DMS 273 treated with DMSO at 0.1 percent for 48 hours (cell line): ENCODE results near the gene SLC2A1.
A peak's percentile ranks its signal among the peaks of the same experiment; 100 is the strongest.

ENCODE experiments used
- DNase-seq: peaks from one replicate; lab custom pipeline; 2025; lab: John Stamatoyannopoulos, UW

Gene SLC2A1

GRCh38 chr1:42979896-42980800 is 21.5 kb upstream of the SLC2A1 start:
- DNase-seq = no peak

DNA sequence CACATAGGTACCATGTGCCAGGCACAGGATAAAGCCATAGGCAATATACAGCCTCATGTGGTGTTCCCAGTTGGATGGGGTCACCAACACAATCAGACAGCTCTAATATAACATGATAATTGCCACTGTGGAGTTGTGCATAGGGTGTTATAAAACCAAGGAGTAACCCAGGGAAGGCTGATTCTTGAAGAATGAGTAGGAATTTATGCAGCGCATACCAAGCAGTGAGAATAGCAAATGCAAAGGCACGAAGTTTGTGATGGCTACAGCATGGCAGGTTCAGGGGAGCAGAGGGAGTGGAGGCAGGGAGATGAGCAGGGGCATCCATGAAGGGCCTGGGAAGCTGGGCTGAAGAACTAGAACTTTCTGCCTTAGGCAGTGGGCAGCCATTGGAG is 20.4 kb upstream of the SLC2A1 start:
- DNase-seq = no peak

DNA sequence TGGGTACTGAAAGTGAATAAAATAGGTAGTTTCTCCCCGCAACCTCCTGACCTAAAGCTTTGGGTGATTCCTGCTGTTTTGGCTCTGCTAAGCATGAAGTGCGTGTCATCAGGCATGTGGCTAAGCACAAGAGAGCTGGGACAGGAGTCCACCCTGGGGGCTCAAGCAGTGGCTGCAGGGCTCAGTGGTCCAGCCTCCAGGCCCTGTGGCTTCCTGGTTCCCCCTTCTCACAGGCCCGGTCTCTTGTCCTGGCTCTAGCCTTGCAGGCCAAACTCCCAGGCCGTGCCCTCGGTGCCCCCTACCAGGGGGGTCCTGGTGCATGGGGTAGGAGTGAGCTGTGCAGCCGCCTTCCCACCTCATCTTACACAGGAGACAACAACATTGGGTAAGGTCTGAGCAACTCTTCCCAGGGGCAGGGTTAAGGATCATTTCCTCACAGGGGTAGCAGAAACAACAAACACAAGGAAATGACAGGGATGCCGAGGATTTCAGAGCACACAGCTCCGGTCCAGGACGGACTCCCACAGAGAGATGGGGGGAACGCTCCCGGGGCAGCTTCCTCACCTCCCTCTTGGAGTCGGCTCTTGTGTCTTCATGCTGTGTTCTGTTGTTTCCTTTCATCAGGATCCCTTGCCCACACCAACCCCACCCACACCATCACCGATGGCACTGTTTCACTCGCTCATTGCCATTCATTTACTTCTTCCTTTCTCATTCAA is 19.8 kb upstream of the SLC2A1 start:
- DNase-seq = no peak

DNA sequence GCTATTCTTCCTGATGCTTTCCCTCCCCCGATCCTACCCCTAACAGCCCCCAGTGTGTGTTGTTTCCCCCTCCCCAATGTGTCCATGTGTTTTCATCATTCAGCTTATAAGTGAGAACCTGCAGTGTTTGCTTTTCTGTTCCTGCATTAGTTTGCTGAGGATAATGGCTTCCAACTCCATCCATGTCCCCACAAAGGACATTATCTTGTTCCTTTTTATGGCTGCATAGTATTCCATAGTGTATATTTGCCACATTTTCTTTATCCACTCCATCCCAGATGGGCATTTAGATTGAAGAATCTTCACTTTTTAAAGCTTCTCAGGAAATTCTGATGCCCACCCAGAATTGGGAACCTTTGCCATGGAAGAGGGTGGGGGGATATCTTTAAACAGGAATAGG is 19.0 kb upstream of the SLC2A1 start:
- DNase-seq = no peak

DNA sequence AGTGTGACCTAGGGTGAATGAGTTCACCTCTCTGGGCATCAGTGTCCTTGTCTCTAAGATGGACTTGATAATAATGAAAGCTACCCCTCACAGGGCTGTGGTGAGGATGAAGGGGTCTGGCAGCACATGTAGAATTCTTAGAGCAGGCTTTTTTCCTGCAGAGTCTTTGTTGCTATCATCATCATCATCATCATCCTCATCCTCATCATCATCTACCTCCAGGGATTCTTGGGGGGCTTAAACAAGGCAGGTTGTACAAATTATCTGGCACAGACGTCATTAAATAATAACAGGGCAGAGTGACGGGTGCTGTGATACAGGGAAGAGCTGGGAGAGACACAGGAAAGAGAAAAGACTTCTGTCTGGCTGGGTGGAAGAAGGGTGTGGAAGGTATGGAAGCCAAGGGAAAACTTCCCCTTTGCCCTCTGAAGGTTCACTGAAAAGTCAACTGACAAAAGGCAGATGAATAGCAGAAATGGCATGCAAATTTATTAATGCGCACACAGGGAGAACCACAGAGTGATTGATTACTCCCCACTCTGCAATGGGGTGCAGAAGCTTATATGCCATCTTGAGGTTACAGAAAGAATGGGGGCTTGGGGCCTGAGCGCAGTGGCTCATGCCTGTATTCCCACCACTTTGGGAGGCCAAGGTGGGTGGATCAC is 17.0 kb upstream of the SLC2A1 start:
- DNase-seq = no peak

DNA sequence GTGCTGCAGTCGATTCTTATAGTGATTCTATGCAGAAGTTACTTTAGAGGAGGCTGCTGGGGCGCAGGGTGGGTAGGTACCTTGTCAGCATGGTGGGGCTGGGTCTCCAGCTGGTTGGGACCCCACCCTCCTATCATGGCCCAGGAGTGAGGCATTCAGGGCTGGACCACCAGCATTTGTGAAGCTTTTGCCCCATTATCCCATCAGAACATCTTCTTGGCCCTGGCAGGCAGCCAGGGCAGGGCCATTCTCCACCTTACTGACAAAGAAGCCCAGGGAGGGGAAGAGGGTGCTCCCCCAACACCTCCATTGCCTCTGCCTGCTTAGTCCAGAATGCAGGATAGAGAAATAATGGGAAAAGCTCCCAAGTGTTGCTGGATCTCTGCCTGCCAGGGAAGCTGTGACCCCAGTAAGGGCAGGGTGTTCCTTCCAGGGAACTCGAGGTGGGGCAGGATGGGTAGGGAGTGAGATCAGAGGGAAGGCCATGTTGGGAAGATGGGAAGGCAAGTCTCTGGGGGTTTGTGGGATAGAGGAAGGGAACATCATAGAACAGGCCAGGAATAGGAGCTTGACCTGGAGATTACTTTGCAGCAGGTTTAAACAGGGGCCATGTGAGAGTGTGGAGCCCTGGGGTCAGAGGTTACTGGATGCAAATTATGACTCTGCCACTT is 16.2 kb upstream of the SLC2A1 start:
- no peak for DNase-seq

DNA sequence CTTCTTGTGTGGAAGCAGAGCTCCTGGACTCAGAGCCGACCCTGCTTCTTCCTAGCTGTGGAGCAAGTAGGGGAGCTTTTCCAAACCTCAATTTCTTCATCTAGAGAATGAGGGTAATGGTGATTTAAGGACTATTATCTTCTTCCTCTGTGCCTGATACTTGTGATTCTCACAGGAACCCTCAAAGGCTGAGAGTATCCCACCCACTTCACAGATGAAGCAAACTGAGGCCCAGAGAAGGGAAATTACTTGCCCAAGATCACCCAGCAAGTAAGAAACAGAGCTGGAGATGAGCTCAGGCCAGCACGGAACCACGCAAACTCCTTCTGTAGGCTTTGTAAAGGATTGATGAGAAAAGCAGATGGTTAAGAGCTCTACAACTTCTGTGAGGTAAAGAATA is 15.1 kb upstream of the SLC2A1 start:
- DNase-seq = no peak

GRCh38 chr1:42973286-42973685 is 14.6 kb upstream of the SLC2A1 start:
- no peak for DNase-seq

GRCh38 chr1:42971841-42972291 is 13.2 kb upstream of the SLC2A1 start:
- DNase-seq = peak; percentile 50

GRCh38 chr1:42970143-42970542 is 11.5 kb upstream of the SLC2A1 start:
- no peak for DNase-seq

DNA sequence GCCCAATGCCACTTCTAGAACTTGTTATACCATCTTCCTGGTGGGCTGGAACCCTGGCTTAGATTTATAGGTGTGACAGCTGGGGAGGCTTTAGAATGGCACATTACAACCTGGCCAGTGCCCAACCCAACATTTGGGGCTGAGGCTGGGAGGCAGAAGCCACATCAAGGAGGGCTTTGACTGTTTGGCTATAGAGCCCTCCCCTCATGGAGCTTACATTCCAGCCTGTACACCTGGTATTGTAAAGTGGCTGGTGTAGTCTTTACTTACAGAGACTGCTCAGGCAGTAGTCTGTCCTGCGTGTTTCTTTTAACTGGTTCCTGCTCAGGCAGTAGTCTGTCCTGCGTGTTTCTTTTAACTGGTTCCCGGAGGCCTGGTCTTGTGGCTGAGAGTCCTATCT is 10.0 kb upstream of the SLC2A1 start:
- no peak for DNase-seq

- peak; percentile 39 for DNase-seq
Measured at GRCh38 chr1:42966688-42967612, 8.3 kb upstream of the SLC2A1 start.

GRCh38 chr1:42965378-42965777 is 6.7 kb upstream of the SLC2A1 start:
- DNase-seq = no peak

GRCh38 chr1:42964044-42964812 is 5.6 kb upstream of the SLC2A1 start:
- DNase-seq = no peak

- no peak for DNase-seq
Measured at GRCh38 chr1:42963378-42964043, 4.8 kb upstream of the SLC2A1 start.

DNA sequence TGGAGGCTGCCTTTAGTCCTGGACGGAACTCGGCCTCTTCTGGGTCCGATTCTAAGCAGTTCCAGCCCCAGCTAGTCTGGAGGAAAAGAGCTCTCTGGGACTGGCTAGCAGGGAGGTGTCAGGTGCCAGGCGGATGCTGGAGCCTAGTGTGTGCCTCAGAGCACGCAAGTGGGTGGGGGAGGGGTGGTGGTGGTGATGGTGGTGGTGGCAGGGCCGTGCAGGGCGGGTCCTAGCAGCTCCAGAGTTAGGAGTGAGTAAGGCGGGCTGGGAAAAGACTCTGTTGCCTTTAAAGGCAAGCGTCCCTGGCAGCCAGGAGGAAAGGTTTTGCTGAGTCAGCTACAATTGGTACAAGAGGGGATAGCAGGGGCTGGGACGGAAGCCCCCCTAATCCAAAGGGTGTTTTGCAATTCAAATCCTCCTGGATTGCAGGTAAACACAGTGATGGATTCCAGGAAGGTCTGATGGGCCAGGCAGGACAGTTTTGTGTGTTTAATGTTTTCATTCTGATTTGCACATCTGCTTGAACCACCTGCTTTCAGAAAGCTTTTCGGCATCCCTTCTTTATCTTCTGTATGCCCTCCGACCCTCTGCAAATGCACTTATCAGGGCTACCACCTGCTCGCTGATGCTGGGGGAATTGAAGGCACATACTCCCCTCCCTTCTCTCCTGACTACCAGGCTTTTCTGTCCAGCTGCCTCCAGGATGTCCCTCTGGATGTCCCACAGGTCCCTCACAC is 4.1 kb upstream of the SLC2A1 start:
- no peak for DNase-seq

GRCh38 chr1:42961312-42962091 is 2.8 kb upstream of the SLC2A1 start:
- no peak for DNase-seq
